ENCODE results near the gene ATG4C. TPM values are rescaled to one million over a fixed set of nuclear protein-coding genes. Genes with fewer than 3 reads are reported as not detected.

ATG4C gene
- total RNA-seq, 1 experiment from 2014 or later = 6.5 TPM

GRCh38 chr1:62836856-62837540 is 53.1 kb downstream of the ATG4C start:
- Histone ChIP-seq H3K27me3 (ENCODE audit: control insufficient read depth, insufficient read depth, low read length) (no peaks in the 10 kb centered on the region), H3K27ac (ENCODE audit: low read length) (no peak overlapping the region), H3K4me1 (ENCODE audit: control insufficient read depth, insufficient read depth, low read length) (no peaks in the 10 kb centered on the region), H3K36me3 (ENCODE audit: control insufficient read depth, insufficient read depth, low read length) (no peaks in the 10 kb centered on the region; the same call in 1 of the 2 replicates), H3K9me3 (ENCODE audit: control insufficient read depth, insufficient read depth, low read depth, low read length) (no peaks in the 10 kb centered on the region), H3K4me3 (ENCODE audit: low read depth in 2 of 2, low read length in 2 of 2) (no peak overlapping the region)
- TF ChIP-seq POLR2AphosphoS5 (IDR thresholded peaks at IDR 0.05; ENCODE audit: low read depth, low read length) = no peak
- no peak for TF ChIP-seq CTCF (IDR thresholded peaks at IDR 0.05)
- TF ChIP-seq TCF7L2 (IDR thresholded peaks at IDR 0.05; ENCODE audit: low read depth, low read length) = no peak
- no TSS peak for BruUV-seq (replicated peaks)
- DNase-seq (ENCODE audit: low read depth, low spot score) (no peak), ATAC-seq (no peak)
- POLR2A ChIA-PET = no interaction called here
- intact Hi-C loops (cut with micrococcal nuclease; ENCODE audit: unreplicated experiment) (no loop called here), in situ Hi-C loops (cut with HindIII; ENCODE audit: low pct_unique_long_range_greater_than_20kb, low sequenced_read_pairs) (no loop called here)
- CTCF ChIA-PET = no interaction called here

DNA sequence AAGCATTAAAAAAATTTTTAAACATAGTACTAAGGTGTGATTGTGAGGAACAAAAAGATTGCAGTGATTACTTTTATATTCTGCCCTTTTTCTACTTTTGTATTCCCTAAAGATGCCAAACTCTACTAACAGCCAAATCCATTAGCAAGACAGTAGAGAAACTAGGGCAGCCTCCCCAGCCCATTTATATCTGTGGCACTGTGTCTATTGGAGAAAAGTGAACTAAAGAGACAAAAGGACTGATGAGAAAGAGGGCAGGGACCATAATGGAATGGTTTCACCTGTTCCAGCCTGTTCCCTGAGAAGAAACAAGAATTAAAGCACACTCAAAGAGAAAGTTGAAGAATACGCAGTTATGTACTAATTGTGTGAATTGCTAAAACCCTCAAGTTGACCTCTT is 56.6 kb downstream of the ATG4C start:
- ATAC-seq (no peak), DNase-seq (ENCODE audit: low read depth, low spot score) (no peak)
- Histone ChIP-seq H3K9me3 (ENCODE audit: control insufficient read depth, insufficient read depth, low read depth, low read length) (no peaks in the 10 kb centered on the region), H3K27ac (ENCODE audit: low read length) (no peak overlapping the region), H3K4me1 (ENCODE audit: control insufficient read depth, insufficient read depth, low read length) (no peaks in the 10 kb centered on the region), H3K4me3 (ENCODE audit: low read depth in 2 of 2, low read length in 2 of 2) (no peak overlapping the region), H3K36me3 (ENCODE audit: control insufficient read depth, insufficient read depth, low read length) (no peaks in the 10 kb centered on the region; the same call in 1 of the 2 replicates), H3K27me3 (ENCODE audit: control insufficient read depth, insufficient read depth, low read length) (no peaks in the 10 kb centered on the region)
- in situ Hi-C loops (cut with HindIII; ENCODE audit: low pct_unique_long_range_greater_than_20kb, low sequenced_read_pairs) = no loop called here
- CTCF ChIA-PET = no interaction called here
- POLR2A ChIA-PET = no interaction called here
- no TSS peak for BruUV-seq (replicated peaks)
- intact Hi-C loops (cut with micrococcal nuclease; ENCODE audit: unreplicated experiment) = loop anchor here (10.0 kb wide), 1 partner anchor 694 kb away; no protein-coding TSS in a partner anchor
- TF ChIP-seq SIN3A (IDR thresholded peaks at IDR 0.05; ENCODE audit: borderline replicate concordance, insufficient read depth, low read depth, low read length) (no peak), CTCF (IDR thresholded peaks at IDR 0.05) (no peak), TCF7L2 (IDR thresholded peaks at IDR 0.05; ENCODE audit: low read depth, low read length) (no peak), POLR2AphosphoS5 (IDR thresholded peaks at IDR 0.05; ENCODE audit: low read depth, low read length) (no peak), REST (IDR thresholded peaks at IDR 0.05; ENCODE audit: insufficient read depth in 1 of 2, low read depth in 2 of 2, low read length in 1 of 2) (no peak)

Data from Panc1 (cell line).